PFSK-1 (cell line): ENCODE measurements around the gene FMO5.

Source experiments
- FOXP2 ChIP-seq: optimal IDR thresholded peaks from 2 replicates; pipeline ENCODE3; 2011; ENCODE audit warnings: borderline replicate concordance, control low read depth, inconsistent platforms; ENCODE audit not compliant: insufficient read depth; ENCODE audit errors: extremely low read length, extremely low read depth
- POLR2AphosphoS5 ChIP-seq: IDR thresholded peaks from 2 replicates; pipeline ENCODE4 v1.6.1; 2012; ENCODE audit warnings: low read depth, mild to moderate bottlenecking, control low read depth, low read length, moderate library complexity
- REST ChIP-seq, 2 experiments: IDR thresholded peaks; 2 replicates each; pipeline versions ENCODE4 v1.6.1 to v1.8.0; 2011 to 2012; ENCODE audit warnings: low read depth in 2 of 2, low read length in 2 of 2, control low read depth in 1 of 2, inconsistent platforms in 1 of 2, mild to moderate bottlenecking in 1 of 2, moderate library complexity in 1 of 2; ENCODE audit not compliant: insufficient read depth in 1 of 2
- SIN3A ChIP-seq: IDR thresholded peaks from 2 replicates; pipeline ENCODE4 v1.6.1; 2012; ENCODE audit warnings: mild to moderate bottlenecking, low read length, moderate library complexity, borderline replicate concordance; ENCODE audit not compliant: insufficient read depth
- TAF1 ChIP-seq: IDR thresholded peaks from 2 replicates; pipeline ENCODE4 v1.6.1; 2012; ENCODE audit warnings: low read length, control low read depth, borderline replicate concordance; ENCODE audit not compliant: insufficient read depth

GRCh38 chr1:147245586-147246021 is 20.5 kb upstream of the FMO5 start:
- TF ChIP-seq REST (IDR thresholded peaks at IDR 0.05; ENCODE audit: insufficient read depth in 1 of 2, low read depth in 2 of 2, low read length in 2 of 2): no peak
- TF ChIP-seq POLR2AphosphoS5: no peak
- TF ChIP-seq TAF1: no peak
- TF ChIP-seq SIN3A: no peak
- no peak for TF ChIP-seq FOXP2
